H1 (cell line): ENCODE data around the gene RPTOR. TPM values are rescaled to one million over a fixed set of nuclear protein-coding genes. Genes with fewer than 3 reads are reported as not detected.

Source experiments
- CTCF ChIA-PET: fragments of 300-600 bp; sonication (Branson Sonifier 250); formaldehyde crosslinking; loops from one replicate; lab custom pipeline; 2021; ENCODE audit not compliant: partially characterized antibody; lab: Charles Lee
- POLR2A ChIA-PET: fragments of 300-600 bp; sonication (Branson Sonifier 250); formaldehyde crosslinking; loops from one replicate; lab custom pipeline; 2021; ENCODE audit warnings: inconsistent platforms; ENCODE audit not compliant: partially characterized antibody; lab: Charles Lee
- DNase-seq, 2 experiments: peaks; one replicate each; pipeline versions ENCODE4 v3.0.0 to v3.0.0-alpha.2; 2010 to 2022; ENCODE audit warnings: low spot score in 2 of 2, low read depth in 1 of 2, mixed read lengths in 1 of 2
- FAIRE-seq: peaks from 2 replicates; lab custom pipeline; 2011; peaks lifted over from hg19 to GRCh38; lab: Jason Lieb, UNC
- H2AFZ ChIP-seq: 2 replicates; pipeline ENCODE4 v1.8.1; 2012; ENCODE audit warnings: low read length, inconsistent platforms
- H2AK5ac ChIP-seq: 2 replicates; pipeline ENCODE4 v1.6.1; 2013; ENCODE audit warnings: low read depth, low read length
- H2BK120ac ChIP-seq: replicated peaks from 2 replicates; pipeline ENCODE3; 2013; ENCODE audit warnings: low read depth, low read length, inconsistent platforms
- H2BK12ac ChIP-seq: 2 replicates; pipeline ENCODE4 v1.6.1; 2013; ENCODE audit warnings: low read depth, low read length
- H2BK15ac ChIP-seq: 2 replicates; pipeline ENCODE4 v1.6.1; 2013; ENCODE audit warnings: low read length
- H2BK20ac ChIP-seq: 2 replicates; pipeline ENCODE4 v1.6.1; 2013; ENCODE audit warnings: low read length
- H2BK5ac ChIP-seq: 2 replicates; pipeline ENCODE4 v1.6.1; 2013; ENCODE audit warnings: low read depth, low read length
- H3K14ac ChIP-seq: 2 replicates; pipeline ENCODE4 v1.6.1; 2013; ENCODE audit warnings: inconsistent platforms; ENCODE audit not compliant: insufficient read length
- H3K18ac ChIP-seq: 2 replicates; pipeline ENCODE4 v1.6.1; 2013; ENCODE audit warnings: low read length; ENCODE audit errors: extremely low read depth
- H3K23ac ChIP-seq: 2 replicates; pipeline ENCODE4 v1.6.1; 2013; ENCODE audit warnings: inconsistent platforms; ENCODE audit not compliant: insufficient read length
- H3K23me2 ChIP-seq: 2 replicates; pipeline ENCODE4 v1.6.1; 2013; ENCODE audit warnings: low read depth, low read length
- H3K27ac ChIP-seq: 2 replicates; pipeline ENCODE4 v1.6.1; 2011; ENCODE audit warnings: low read depth, low read length, inconsistent platforms
- H3K27me3 ChIP-seq, 4 experiments: replicated peaks in 1 of 4; 1 replicate in 1 of 4; 2 replicates in 3 of 4; pipeline versions ENCODE4 v1.6.1 to v1.8.1; 2011 to 2013; ENCODE audit warnings: low read length in 3 of 4, mild to moderate bottlenecking in 3 of 4, inconsistent platforms in 2 of 4, mixed read lengths in 2 of 4, moderate library complexity in 1 of 4; ENCODE audit not compliant: control insufficient read depth in 3 of 4, insufficient read depth in 3 of 4; ENCODE audit errors: extremely low read depth in 1 of 4
- H3K36me3 ChIP-seq, 4 experiments: 2 replicates each; pipeline versions ENCODE4 v1.6.1 to v1.8.1; 2011 to 2013; ENCODE audit warnings: mild to moderate bottlenecking in 4 of 4, low read length in 3 of 4, moderate library complexity in 2 of 4, control low read depth in 1 of 4, inconsistent platforms in 1 of 4; ENCODE audit not compliant: insufficient read depth in 4 of 4, control insufficient read depth in 2 of 4
- H3K4ac ChIP-seq: replicated peaks from 2 replicates; pipeline ENCODE3; 2013; ENCODE audit warnings: low read length, low read depth, mixed read lengths, inconsistent platforms; ENCODE audit not compliant: insufficient read length
- H3K4me1 ChIP-seq, 4 experiments: replicated peaks in 1 of 4; 1 replicate in 1 of 4; 2 replicates in 3 of 4; pipeline versions ENCODE4 v1.6.1 to v1.8.1; 2011 to 2013; ENCODE audit warnings: low read length in 3 of 4, inconsistent platforms in 2 of 4, mixed read lengths in 1 of 4; ENCODE audit not compliant: insufficient read depth in 4 of 4, control insufficient read depth in 3 of 4
- H3K4me2 ChIP-seq, 2 experiments: 2 replicates each; pipeline versions ENCODE4 v1.6.1 to v1.8.1; 2011 to 2013; ENCODE audit warnings: low read depth in 2 of 2, low read length in 2 of 2, control low read depth in 1 of 2, inconsistent platforms in 1 of 2, mild to moderate bottlenecking in 1 of 2; ENCODE audit not compliant: insufficient read depth in 1 of 2
- H3K4me3 ChIP-seq, 4 experiments: fragments of 200-600, 300-600 bp in 1 of 4; sonication (generic), shearing (Covaris generic), sonication (Bioruptor Twin) in 1 of 4; 2 replicates each; pipeline versions ENCODE4 v1.5.1 to v1.8.1; 2011 to 2016; ENCODE audit warnings: low read length in 4 of 4, low read depth in 3 of 4, control low read depth in 2 of 4, inconsistent platforms in 2 of 4, mild to moderate bottlenecking in 2 of 4, mixed read lengths in 1 of 4, moderate library complexity in 1 of 4; ENCODE audit not compliant: insufficient read depth in 2 of 4; ENCODE audit errors: extremely low read depth in 1 of 4
- H3K56ac ChIP-seq: replicated peaks from 2 replicates; pipeline ENCODE3; 2013; ENCODE audit warnings: low read depth, mild to moderate bottlenecking, mixed read lengths, low read length, inconsistent platforms; ENCODE audit not compliant: insufficient read length
- H3K79me1 ChIP-seq: 2 replicates; pipeline ENCODE4 v1.6.1; 2013; ENCODE audit warnings: low read depth, low read length, control low read depth
- H3K79me2 ChIP-seq, 2 experiments: 2 replicates each; pipeline versions ENCODE4 v1.6.1 to v1.8.1; 2012 to 2013; ENCODE audit warnings: low read length in 2 of 2, mild to moderate bottlenecking in 2 of 2, inconsistent platforms in 1 of 2; ENCODE audit not compliant: insufficient read depth in 2 of 2, control insufficient read depth in 1 of 2
- H3K9ac ChIP-seq, 4 experiments: replicated peaks in 1 of 4; 1 replicate in 1 of 4; 2 replicates in 3 of 4; pipeline versions ENCODE4 v1.6.1 to v1.8.1; 2011 to 2013; ENCODE audit warnings: low read depth in 3 of 4, low read length in 3 of 4, control low read depth in 2 of 4, mild to moderate bottlenecking in 2 of 4, moderate library complexity in 2 of 4, inconsistent platforms in 1 of 4; ENCODE audit errors: extremely low read depth in 1 of 4
- H3K9me3 ChIP-seq, 2 experiments: 2 replicates each; pipeline versions ENCODE4 v1.6.1 to v1.8.1; 2012 to 2013; ENCODE audit warnings: mild to moderate bottlenecking in 2 of 2, moderate library complexity in 2 of 2, control low read depth in 1 of 2, inconsistent platforms in 1 of 2, low read depth in 1 of 2, low read length in 1 of 2, mixed read lengths in 1 of 2; ENCODE audit not compliant: insufficient read depth in 2 of 2
- H4K20me1 ChIP-seq, 2 experiments: replicated peaks in 1 of 2; 2 replicates each; pipeline versions ENCODE3 to v1.8.1; 2011 to 2013; ENCODE audit warnings: inconsistent platforms in 2 of 2, low read length in 2 of 2, mild to moderate bottlenecking in 1 of 2; ENCODE audit not compliant: insufficient read depth in 2 of 2, control insufficient read depth in 1 of 2
- H4K5ac ChIP-seq: 2 replicates; pipeline ENCODE4 v1.6.1; 2013; ENCODE audit warnings: low read length, low read depth, mixed read lengths, inconsistent platforms; ENCODE audit not compliant: insufficient read length
- H4K8ac ChIP-seq: 2 replicates; pipeline ENCODE4 v1.8.0; 2013; ENCODE audit warnings: mild to moderate bottlenecking, moderate library complexity, low read length, inconsistent platforms; ENCODE audit not compliant: insufficient read depth; ENCODE audit errors: extremely low read depth
- H4K91ac ChIP-seq: replicated peaks from 2 replicates; pipeline ENCODE3; 2013; ENCODE audit warnings: low read length, mixed read lengths, inconsistent platforms; ENCODE audit not compliant: insufficient read length
- ASH2L ChIP-seq: fragments of 200-600, 300-600 bp; sonication (generic); IDR thresholded peaks from one replicate; pipeline ENCODE4 v1.7.1; 2017; ENCODE audit warnings: low read length
- CHD1 ChIP-seq: IDR thresholded peaks from 2 replicates; pipeline ENCODE4 v1.6.1; 2012; ENCODE audit warnings: low read depth, low read length, improper control_type of control experiment
- EP300 ChIP-seq, 2 experiments: IDR thresholded peaks; 1 replicate in 1 of 2; 2 replicates in 1 of 2; pipeline ENCODE4 v1.6.1; 2011 to 2012; ENCODE audit warnings: low read depth in 2 of 2, low read length in 2 of 2, mild to moderate bottlenecking in 2 of 2, borderline replicate concordance in 1 of 2, inconsistent platforms in 1 of 2, moderate library complexity in 1 of 2
- GTF2F1 ChIP-seq: IDR thresholded peaks from 2 replicates; pipeline ENCODE4 v1.6.1; 2012; ENCODE audit warnings: low read depth, low read length, improper control_type of control experiment, borderline replicate concordance
- HDAC6 ChIP-seq: IDR thresholded peaks from one replicate; pipeline ENCODE4 v1.7.1; 2012; ENCODE audit warnings: low read depth, mild to moderate bottlenecking, inconsistent platforms, low read length, moderate library complexity
- MAFK ChIP-seq: IDR thresholded peaks from 2 replicates; pipeline ENCODE4 v1.6.1; 2012; ENCODE audit warnings: low read depth, mild to moderate bottlenecking, improper control_type of control experiment, low read length
- POU5F1 ChIP-seq: IDR thresholded peaks from 2 replicates; pipeline ENCODE4 v1.6.1; 2011; ENCODE audit warnings: low read depth, mild to moderate bottlenecking, low read length, moderate library complexity
- SAP30 ChIP-seq: fragments of 300-600 bp; sonication (generic); IDR thresholded peaks from 2 replicates; pipeline ENCODE4 v1.7.1; 2012; ENCODE audit warnings: low read length, moderate library complexity, mild to moderate bottlenecking, inconsistent platforms; ENCODE audit not compliant: insufficient read depth, insufficient replicate concordance
- SIRT6 ChIP-seq: IDR thresholded peaks from one replicate; pipeline ENCODE4 v1.7.1; 2012; ENCODE audit warnings: low read length, inconsistent platforms
- WGBS, 2 experiments: shearing (Covaris generic) in 1 of 2; methylation state at CpG; one replicate each; pipeline versions ENCODE4 v1.1.6 to v1.1.7; 2013 to 2015; ENCODE audit warnings: low lambda C conversion rate in 2 of 2, mixed read lengths in 2 of 2, inconsistent platforms in 1 of 2, low coverage in 1 of 2, missing lambda C conversion rate in 1 of 2; ENCODE audit not compliant: insufficient replicate concordance in 2 of 2, insufficient coverage in 1 of 2, insufficient read length in 1 of 2; ENCODE audit errors: extremely low coverage in 1 of 2, missing lambda C conversion rate in 1 of 2; 5-methylcytosine and 5-hydroxymethylcytosine counted together
- polyA plus RNA-seq, 7 experiments: library from polyadenylated mRNA; depleted of rRNA in 3 of 7; stranded (reverse) in 5 of 7; unstranded in 2 of 7; fragments of >200 nt in 5 of 7; fragments of 200-250 nt in 2 of 7; gene quantifications; 1 replicate in 5 of 7; 2 replicates in 1 of 7; 4 replicates in 1 of 7; pipeline versions ENCODE4 v1.2.1 to v1.2.3, GENCODE V29; 2011 to 2013; ENCODE audit warnings: missing spikeins in 2 of 7, mixed read lengths in 2 of 7
- total RNA-seq: library from RNA; stranded (reverse); fragmentation: NEBNext Ultra II Directional; extraction: Animal tissue kit (Norgen Biotek cat#: 25700); gene quantifications from 2 replicates; pipeline ENCODE4 v1.2.1, GENCODE V29; 2021
- TF ChIP-seq, protein P1 (sequence below): IDR thresholded peaks from 2 replicates; pipeline ENCODE4 v1.6.1; 2012; ENCODE audit warnings: inconsistent platforms

RPTOR gene
- total and polyA plus RNA-seq, 2 of the 8 experiments (the other 6 are each of a cell fraction or from before 2014, with no cell fraction given) = 6.9 to 28.7 TPM

DNA sequence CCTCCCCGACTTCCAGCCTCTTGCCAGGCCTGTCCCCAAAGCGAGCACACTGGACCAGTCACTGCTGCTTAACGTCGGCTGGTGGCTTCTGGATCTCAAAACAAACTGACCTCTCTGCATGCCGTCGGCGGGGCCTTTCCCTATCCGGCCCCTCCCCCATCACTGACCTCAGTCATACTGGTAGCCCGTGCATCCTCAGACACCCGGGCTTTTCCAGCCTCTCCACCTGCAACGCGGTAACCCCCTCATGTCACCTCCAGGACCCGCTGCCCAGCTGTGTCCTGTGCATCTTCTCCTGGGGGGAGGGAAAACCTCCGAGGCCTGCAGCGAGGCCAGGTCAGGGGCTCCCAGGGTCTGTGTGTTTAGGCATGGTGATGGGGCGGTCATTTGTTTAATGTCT lies 308.4 kb downstream of the RPTOR start:
- Histone ChIP-seq H2BK120ac (no peak overlapping the region), H2AK5ac (no peak overlapping the region), H2AFZ (no peak overlapping the region), H2BK15ac (no peak overlapping the region), H3K4me2 (no peak overlapping the region), H2BK12ac (no peak overlapping the region), H4K8ac (0 out of 2 replicates have a peak overlapping the region, but pooled peaks have one; percentile 58), H3K14ac (no peak overlapping the region), H2BK5ac (no peak overlapping the region), H3K23me2 (no peaks in the 10 kb centered on the region), H3K27ac (no peak overlapping the region), H3K56ac (no peak overlapping the region), H3K4me3 (no peak overlapping the region), H3K9me3 (no peaks in the 10 kb centered on the region), H3K36me3 (no peaks in the 10 kb centered on the region), H4K5ac (no peak overlapping the region), H3K23ac (no peak overlapping the region), H3K9ac (no peak overlapping the region), H4K91ac (no peak overlapping the region), H3K79me2 (no peaks in the 10 kb centered on the region), H3K27me3 (no peaks in the 10 kb centered on the region), H2BK20ac (no peak overlapping the region), H3K4me1 (peaks cover 0 to 11% (median 0%) of the 10 kb centered on the region in 4 experiments; a peak in 1 of 7 replicates), H3K18ac (no peak overlapping the region)
- 81% methylated on average over 16 of the region's 16 CpGs; no CpG with 5 or more reads in 1 of the 2 experiments for WGBS, 2 experiments
- no peak for DNase-seq
- POLR2A ChIA-PET = no interaction called here
- TF ChIP-seq SAP30 (no peak), GTF2F1 (no peak), MAFK (no peak), EP300 (IDR thresholded peaks at IDR 0.05; ENCODE audit: borderline replicate concordance in 1 of 2, low read depth in 2 of 2, low read length in 2 of 2) (no peak), HDAC6 (no peak), SIRT6 (no peak), CHD1 (no peak), ASH2L (no peak), POU5F1 (no peak)
- TF ChIP-seq, protein P1, sequence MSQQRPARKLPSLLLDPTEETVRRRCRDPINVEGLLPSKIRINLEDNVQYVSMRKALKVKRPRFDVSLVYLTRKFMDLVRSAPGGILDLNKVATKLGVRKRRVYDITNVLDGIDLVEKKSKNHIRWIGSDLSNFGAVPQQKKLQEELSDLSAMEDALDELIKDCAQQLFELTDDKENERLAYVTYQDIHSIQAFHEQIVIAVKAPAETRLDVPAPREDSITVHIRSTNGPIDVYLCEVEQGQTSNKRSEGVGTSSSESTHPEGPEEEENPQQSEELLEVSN = no peak
- TF ChIP-seq, all 59 proteins: peak for 0
- Histone ChIP-seq H3K4ac (no peak overlapping the region), H3K79me1 (peaks cover 2% of the 10 kb centered on the region), H4K20me1 (peaks cover 0 to 2% of the 10 kb centered on the region in 2 experiments)
- no peak for FAIRE-seq
- CTCF ChIA-PET = interaction anchor here (0.7 kb wide), 1 partner anchor 9 kb away, joined by 3 read pairs; no protein-coding TSS in a partner anchor
